Urothelium cell line (cell line): Measurements from ENCODE around the gene SLC35E4.
A peak's percentile ranks its signal among the peaks of the same experiment; 100 is the strongest.

Source experiments
- DNase-seq: peaks from one replicate; pipeline ENCODE4 v3.0.0; 2011; ENCODE audit warnings: low spot score, mixed read lengths
- FAIRE-seq: peaks from 2 replicates; lab custom pipeline; 2011; peaks lifted over from hg19 to GRCh38; lab: Jason Lieb, UNC

Gene SLC35E4

GRCh38 chr22:30681831-30682230, 46.2 kb downstream of the SLC35E4 start:
- FAIRE-seq (no peak), DNase-seq (no peak)

- DNase-seq (no peak), FAIRE-seq (no peak)
Observed at GRCh38 chr22:30685178-30685577, 49.6 kb downstream of the SLC35E4 start.

GRCh38 chr22:30687358-30687757, 51.8 kb downstream of the SLC35E4 start:
- FAIRE-seq (no peak), DNase-seq (no peak)

GRCh38 chr22:30689622-30690021, 54.0 kb downstream of the SLC35E4 start:
- FAIRE-seq (no peak), DNase-seq (no peak)

GRCh38 chr22:30691204-30691603, 55.6 kb downstream of the SLC35E4 start:
- DNase-seq: no peak
- FAIRE-seq: no peak

GRCh38 chr22:30694171-30694639, 58.6 kb downstream of the SLC35E4 start:
- peak; percentile 79 for DNase-seq
- no peak for FAIRE-seq

- FAIRE-seq (no peak), DNase-seq (peak; percentile 79)
Observed at GRCh38 chr22:30694640-30695350, 59.2 kb downstream of the SLC35E4 start, which contains the start of gene OSBP2. TSS of gene OSBP2 (plus strand) at chr22:30694874. CDS start at chr22:30694910, 36 bp downstream.

GRCh38 chr22:30695351-30695851, 59.8 kb downstream of the SLC35E4 start:
- DNase-seq (no peak), FAIRE-seq (no peak)

- DNase-seq: no peak
- FAIRE-seq: no peak
Observed at GRCh38 chr22:30695871-30696655, 60.5 kb downstream of the SLC35E4 start.
